ENCODE measurements around the gene AFAP1L1.

DNA sequence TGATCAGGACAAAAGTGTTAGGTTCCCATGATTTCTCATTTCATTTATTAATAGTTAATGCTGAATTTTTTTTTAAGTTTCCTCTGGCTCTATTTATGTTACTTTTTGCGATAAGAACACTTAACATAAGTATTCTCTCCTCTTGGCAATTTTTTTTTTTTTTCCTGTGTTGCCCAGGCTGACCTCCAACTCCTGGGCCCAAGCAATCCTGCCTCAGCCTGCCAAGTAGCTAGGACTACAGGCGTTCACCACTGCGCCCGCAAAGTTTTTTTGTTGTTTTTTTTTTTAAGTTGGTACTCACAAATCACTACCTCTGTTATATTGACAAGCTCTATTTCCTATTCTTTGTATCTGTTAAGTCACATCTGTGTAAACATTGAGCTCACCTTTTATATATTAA, 80.5 kb downstream of the AFAP1L1 start:
- TF ChIP-seq CTCF (conservative IDR thresholded peaks at IDR 0.05 in 1 of 2, IDR thresholded peaks at IDR 0.05 in 1 of 2; ENCODE audit: extremely low read depth in 1 of 2, insufficient read depth in 1 of 2, low read depth in 1 of 2, low read length in 2 of 2) (no peak), EZH2 (IDR thresholded peaks at IDR 0.05; ENCODE audit: borderline replicate concordance, low read length) (no peak)

Measured in mammary epithelial cell (primary cell).